OCI-LY7 (cell line): ENCODE results near the gene GOLGA7B. TPM values are rescaled to one million over a fixed set of nuclear protein-coding genes. Genes with fewer than 3 reads are reported as not detected.
A peak's percentile ranks its signal among the peaks of the same experiment; 100 is the strongest.

Experiments used
- BruUV-seq: library from RNA; stranded (reverse); fragments of 400-500 nt; replicated peaks from 2 replicates; lab custom pipeline; 2021; lab: Mats Ljungman, UMichigan
- CTCF ChIA-PET: fragments of 300-600 bp; sonication (Branson Sonifier 250); formaldehyde crosslinking; loops from one replicate; lab custom pipeline; 2022; ENCODE audit warnings: antibody characterized with exemption; ENCODE audit not compliant: unreplicated experiment; lab: Charles Lee
- POLR2A ChIA-PET: fragments of 300-600 bp; sonication (Branson Sonifier 250); formaldehyde crosslinking; loops from one replicate; lab custom pipeline; 2022; ENCODE audit warnings: antibody characterized with exemption; lab: Charles Lee
- DNase-seq: peaks from one replicate; pipeline ENCODE4 v3.0.0-alpha.2; 2015; ENCODE audit warnings: low spot score
- H2AFZ ChIP-seq: fragments of 200-600 bp; sonication (generic), shearing (Covaris generic); 2 replicates; pipeline ENCODE4 v1.6.1; 2014; ENCODE audit warnings: mild to moderate bottlenecking, antibody characterized with exemption, low read length, moderate library complexity
- H3K27ac ChIP-seq: fragments of 200-600 bp; sonication (generic); 2 replicates; pipeline ENCODE4 v1.5.1; 2014; ENCODE audit warnings: mixed run types, low read depth, mild to moderate bottlenecking, moderate library complexity, low read length, inconsistent platforms; ENCODE audit not compliant: poor library complexity, severe bottlenecking
- H3K36me3 ChIP-seq: fragments of 200-600 bp; sonication (generic); 2 replicates; pipeline ENCODE4 v1.6.1; 2014; ENCODE audit warnings: mild to moderate bottlenecking, antibody characterized with exemption, low read length, moderate library complexity, mixed read lengths; ENCODE audit not compliant: insufficient read depth
- H3K4me1 ChIP-seq: fragments of 200-600 bp; sonication (generic); 2 replicates; pipeline ENCODE4 v1.5.1; 2014; ENCODE audit warnings: mild to moderate bottlenecking, low read length; ENCODE audit not compliant: insufficient read depth, poor library complexity, severe bottlenecking
- H3K4me2 ChIP-seq: fragments of 200-600 bp; sonication (generic); 2 replicates; pipeline ENCODE4 v1.6.1; 2014; ENCODE audit warnings: mild to moderate bottlenecking, low read length
- H3K4me3 ChIP-seq: fragments of 200-600 bp; sonication (generic); 2 replicates; pipeline ENCODE4 v1.5.1; 2014; ENCODE audit warnings: mild to moderate bottlenecking, low read depth, low read length; ENCODE audit not compliant: poor library complexity, severe bottlenecking
- H3K79me2 ChIP-seq: fragments of 200-600 bp; sonication (generic); 2 replicates; pipeline ENCODE4 v1.6.1; 2016; ENCODE audit warnings: low read depth, mild to moderate bottlenecking, low read length, moderate library complexity, mixed read lengths; ENCODE audit not compliant: insufficient read depth
- H3K9me2 ChIP-seq: fragments of 200-600 bp; sonication (generic); 2 replicates; pipeline ENCODE4 v1.6.1; 2016; ENCODE audit warnings: mild to moderate bottlenecking, low read length, mixed read lengths; ENCODE audit not compliant: insufficient read depth
- H3K9me3 ChIP-seq: fragments of 200-600 bp; sonication (generic); 2 replicates; pipeline ENCODE4 v1.6.1; 2014; ENCODE audit warnings: mild to moderate bottlenecking, mixed run types, low read length, mixed read lengths
- H4K20me1 ChIP-seq: fragments of 200-600 bp; sonication (generic); 2 replicates; pipeline ENCODE4 v1.6.1; 2014; ENCODE audit warnings: mild to moderate bottlenecking, antibody characterized with exemption, low read length, moderate library complexity, mixed read lengths; ENCODE audit not compliant: insufficient read depth
- CTCF ChIP-seq: fragments of 200-600 bp; sonication (generic); conservative IDR thresholded peaks from 2 replicates; pipeline ENCODE4 v1.5.1; 2014; ENCODE audit warnings: mild to moderate bottlenecking, antibody characterized with exemption, low read length, moderate library complexity, mixed read lengths
- EZH2phosphoT487 ChIP-seq: fragments of 200-600 bp; sonication (generic); IDR thresholded peaks from 2 replicates; pipeline ENCODE4 v1.6.1; 2018; ENCODE audit warnings: low read depth, borderline replicate concordance, mild to moderate bottlenecking, mixed run types, antibody characterized with exemption, low read length, moderate library complexity, mixed read lengths
- intact Hi-C: fragments of 100-400 bp; cut with micrococcal nuclease; formaldehyde crosslinking; loops from one replicate; pipeline ENCODE4 v1.10.0; 2022; ENCODE audit not compliant: unreplicated experiment
- total RNA-seq, 2 experiments: library from RNA; depleted of rRNA in 1 of 2; stranded (reverse); fragments of >200 nt in 1 of 2; shearing (Covaris generic) in 1 of 2; gene quantifications; 2 replicates each; pipeline ENCODE4 v1.2.3, GENCODE V29; 2014 to 2022

Gene GOLGA7B
- total RNA-seq, 2 experiments from 2014 or later: 0.08 to 0.09 TPM

GRCh38 chr10:97876402-97876801 is 26.8 kb downstream of the GOLGA7B start:
- TF ChIP-seq EZH2phosphoT487: no peak
- ChIA-PET CTCF (no interaction called here), POLR2A (interaction anchor here (0.6 to 1.1 kb wide), 3 partner anchors 12 to 194 kb away, joined by 3 to 4 read pairs (median 3); partner anchors contain the start of gene ZFYVE27)
- Histone ChIP-seq H3K79me2 (no peaks in the 10 kb centered on the region), H4K20me1 (no peaks in the 10 kb centered on the region), H3K4me1 (no peaks in the 10 kb centered on the region), H3K4me2 (no peak overlapping the region), H3K36me3 (no peaks in the 10 kb centered on the region), H3K9me2 (no peaks in the 10 kb centered on the region), H2AFZ (no peak overlapping the region), H3K27ac (no peak overlapping the region), H3K9me3 (no peaks in the 10 kb centered on the region), H3K4me3 (no peak overlapping the region)
- no TSS peak for BruUV-seq
- intact Hi-C loops: no loop called here
- no peak for DNase-seq

GRCh38 chr10:97879241-97879640 is 29.6 kb downstream of the GOLGA7B start:
- no peak for DNase-seq

GRCh38 chr10:97880109-97880508 is 30.5 kb downstream of the GOLGA7B start:
- no TSS peak for BruUV-seq
- H3K9me3 ChIP-seq: no peaks in the 10 kb centered on the region
- no peaks in the 10 kb centered on the region for H3K79me2 ChIP-seq
- H3K4me1 ChIP-seq: no peaks in the 10 kb centered on the region
- CTCF ChIA-PET: no interaction called here
- no peaks in the 10 kb centered on the region for H3K9me2 ChIP-seq
- TF ChIP-seq EZH2phosphoT487: no peak
- TF ChIP-seq CTCF: no peak
- intact Hi-C loops: no loop called here
- no peak overlapping the region for H3K4me3 ChIP-seq
- no peak overlapping the region for H3K27ac ChIP-seq
- H3K4me2 ChIP-seq: no peak overlapping the region
- POLR2A ChIA-PET: no interaction called here
- no peak for DNase-seq
- no peaks in the 10 kb centered on the region for H4K20me1 ChIP-seq
- no peaks in the 10 kb centered on the region for H3K36me3 ChIP-seq
- H2AFZ ChIP-seq: no peak overlapping the region

More at GRCh38 chr10:97879241-97879640, 29.6 kb downstream of the GOLGA7B start:
- H2AFZ ChIP-seq: peak overlapping the region; percentile 40; the same call in 1 of the 2 replicates
- H3K36me3 ChIP-seq: no peaks in the 10 kb centered on the region
- no peaks in the 10 kb centered on the region for H3K4me1 ChIP-seq
- no TSS peak for BruUV-seq
- H3K27ac ChIP-seq: no peak overlapping the region
- POLR2A ChIA-PET: no interaction called here
- H3K4me3 ChIP-seq: no peak overlapping the region
- CTCF ChIA-PET: no interaction called here
- intact Hi-C loops: no loop called here
- no peaks in the 10 kb centered on the region for H3K9me2 ChIP-seq
- no peaks in the 10 kb centered on the region for H3K9me3 ChIP-seq
- H3K79me2 ChIP-seq: no peaks in the 10 kb centered on the region
- TF ChIP-seq EZH2phosphoT487 (no peak), CTCF (no peak)
- no peak overlapping the region for H3K4me2 ChIP-seq
- H4K20me1 ChIP-seq: no peaks in the 10 kb centered on the region
